ENCODE data around the gene CFAP251.
"Not testable (repeated sequence)": the region's sequence is repeated elsewhere in the genome, so short reads cannot be mapped to it uniquely, and the experiment has no call there.

The CFAP251 gene

DNA sequence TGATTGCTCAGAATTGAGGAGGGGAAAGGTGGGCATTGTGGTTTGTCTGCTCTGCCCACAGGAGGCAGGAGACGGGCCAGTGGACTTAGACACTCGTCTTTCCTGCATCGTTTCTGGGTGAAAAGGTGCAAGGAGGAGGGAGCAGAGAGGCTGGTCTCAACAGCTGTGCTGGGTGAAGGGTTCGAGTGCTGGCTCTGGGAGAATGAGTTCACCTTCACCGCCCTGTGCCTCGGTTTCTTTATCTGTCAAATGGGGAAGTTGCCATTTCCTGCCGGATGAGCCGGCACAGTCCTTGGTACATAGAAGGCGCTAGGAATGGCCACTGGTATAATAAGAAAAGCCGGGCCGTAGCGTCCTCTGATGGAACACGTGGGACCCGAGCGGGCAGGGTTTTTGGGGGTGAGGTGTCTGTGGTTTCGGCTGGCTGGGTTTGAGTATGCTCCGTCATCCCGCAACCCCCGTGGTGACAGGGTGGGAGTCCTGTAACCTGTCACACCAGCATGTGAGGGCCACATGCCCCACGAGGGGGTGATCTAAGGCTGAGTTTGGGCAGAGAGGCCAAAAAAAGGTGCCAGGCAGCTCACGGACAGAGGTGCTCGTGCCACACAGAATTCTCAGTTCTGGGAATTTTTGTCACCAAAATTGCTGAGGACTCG, 110.6 kb downstream of the CFAP251 start:
- peak; percentile 12 to 58 for ATAC-seq

- ATAC-seq = no peak
Observed at GRCh38 chr12:122029620-122030423, 111.4 kb downstream of the CFAP251 start.

GRCh38 chr12:122030424-122031035, 112.1 kb downstream of the CFAP251 start:
- no peak for ATAC-seq

- peak; percentile 51 to 62 for ATAC-seq
Observed at GRCh38 chr12:122031342-122032216, 113.2 kb downstream of the CFAP251 start.

- no peak for ATAC-seq
Observed at GRCh38 chr12:122032580-122032979, 114.2 kb downstream of the CFAP251 start.

GRCh38 chr12:122035292-122035691, 116.9 kb downstream of the CFAP251 start:
- ATAC-seq = no peak

GRCh38 chr12:122036153-122036552, 117.8 kb downstream of the CFAP251 start:
- no peak for ATAC-seq

DNA sequence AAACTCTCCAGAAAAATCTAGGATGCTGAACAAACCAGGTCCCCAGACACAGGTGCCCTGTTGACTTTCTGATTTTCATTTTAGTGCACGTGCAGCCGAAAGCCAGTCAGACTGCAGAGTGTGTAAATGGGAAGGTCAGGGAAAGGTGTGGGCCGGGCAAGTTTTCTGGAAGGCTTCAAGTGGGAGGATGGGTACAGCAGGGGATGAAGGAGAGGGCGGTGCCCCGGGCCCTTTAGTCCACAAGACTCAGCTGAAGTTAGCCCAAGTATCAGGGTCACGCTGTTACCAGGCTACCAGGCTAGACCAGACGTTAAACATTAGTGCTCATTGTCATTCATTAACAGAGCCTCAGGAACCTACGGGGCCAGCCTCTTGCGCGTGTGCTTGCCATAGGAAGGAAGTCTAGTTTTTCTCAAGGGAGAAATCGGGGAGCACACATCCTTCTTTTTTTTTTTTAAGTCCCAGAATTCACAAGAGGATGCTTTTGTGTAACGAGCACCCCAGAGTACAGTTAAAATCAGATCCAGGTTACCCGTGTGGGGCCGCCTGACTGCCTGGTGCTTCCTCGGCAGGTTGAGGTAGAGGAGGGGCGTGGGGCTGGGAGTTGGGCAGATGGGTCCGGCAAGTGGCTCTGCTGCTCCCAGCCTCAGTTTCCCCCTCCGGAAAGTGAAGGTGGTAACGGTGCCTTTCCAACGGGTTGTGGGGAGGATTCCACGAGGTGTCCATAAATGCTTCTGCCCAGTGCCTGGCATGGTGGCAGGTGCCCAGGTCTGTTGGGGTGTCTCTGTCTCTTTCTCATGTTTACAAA, 122.4 kb downstream of the CFAP251 start:
- no peak for ATAC-seq

GRCh38 chr12:122041458-122041857, 123.1 kb downstream of the CFAP251 start:
- ATAC-seq = not testable (repeated sequence)

DNA sequence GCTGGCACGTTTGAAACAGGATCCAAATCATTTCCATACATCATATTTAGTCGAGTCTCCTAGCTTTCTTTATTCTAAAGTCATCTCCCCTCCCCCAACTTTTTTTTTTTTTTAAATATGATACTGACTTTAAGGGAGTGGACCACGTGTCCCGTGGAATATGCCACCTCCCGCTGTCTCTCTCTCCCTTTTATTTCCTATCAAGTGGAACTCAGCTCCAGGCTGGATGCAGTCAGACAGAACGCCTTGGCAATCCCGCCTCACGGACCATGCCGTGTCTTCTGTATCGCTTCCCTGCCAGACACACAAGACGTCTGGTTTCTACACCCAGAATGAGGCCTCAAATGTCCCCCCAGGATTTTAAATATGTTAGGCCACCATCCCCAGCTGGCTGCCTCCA, 124.5 kb downstream of the CFAP251 start:
- ATAC-seq = no peak

DNA sequence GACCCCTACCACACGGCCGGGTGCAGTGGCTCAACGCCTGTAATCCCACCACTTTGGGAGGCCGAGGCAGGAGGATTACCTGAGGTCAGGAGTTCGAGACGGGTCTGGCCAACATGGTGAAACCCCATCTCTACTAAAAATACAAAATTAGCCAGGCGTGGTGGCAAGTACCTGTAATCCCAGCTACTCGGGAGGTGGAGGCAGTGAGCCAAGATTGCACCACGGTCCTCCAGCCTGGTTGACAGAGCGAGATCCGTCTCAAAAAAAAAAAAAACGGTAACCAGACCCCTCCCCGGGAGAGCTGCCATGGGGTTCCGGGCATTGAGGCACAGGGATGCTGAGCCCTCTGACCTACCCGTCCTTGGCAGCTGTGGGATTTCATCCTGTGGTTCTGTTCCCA, 125.1 kb downstream of the CFAP251 start:
- ATAC-seq = no peak

- no peak for ATAC-seq
Observed at GRCh38 chr12:122045262-122045661, 126.9 kb downstream of the CFAP251 start.

DNA sequence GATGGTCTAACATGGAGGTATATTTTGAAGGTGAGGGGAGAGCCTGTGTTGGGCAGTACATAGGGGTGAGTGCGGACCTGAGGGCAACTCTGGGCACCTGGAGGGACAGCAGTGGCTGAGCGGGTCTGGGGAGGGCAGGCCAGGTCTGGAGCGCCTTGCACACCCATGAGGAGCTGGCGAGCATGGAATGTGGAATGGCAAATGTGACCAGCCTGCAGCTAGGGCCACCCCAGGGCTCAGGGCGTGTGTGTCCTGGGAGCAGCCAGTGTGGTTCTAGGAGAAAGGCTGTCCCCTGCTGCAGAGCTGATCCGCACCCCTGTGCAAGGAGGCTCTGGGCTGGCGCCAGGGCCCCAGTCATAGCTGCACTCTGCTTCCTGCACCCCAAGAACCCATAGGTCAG, 127.8 kb downstream of the CFAP251 start:
- ATAC-seq = no peak

DNA sequence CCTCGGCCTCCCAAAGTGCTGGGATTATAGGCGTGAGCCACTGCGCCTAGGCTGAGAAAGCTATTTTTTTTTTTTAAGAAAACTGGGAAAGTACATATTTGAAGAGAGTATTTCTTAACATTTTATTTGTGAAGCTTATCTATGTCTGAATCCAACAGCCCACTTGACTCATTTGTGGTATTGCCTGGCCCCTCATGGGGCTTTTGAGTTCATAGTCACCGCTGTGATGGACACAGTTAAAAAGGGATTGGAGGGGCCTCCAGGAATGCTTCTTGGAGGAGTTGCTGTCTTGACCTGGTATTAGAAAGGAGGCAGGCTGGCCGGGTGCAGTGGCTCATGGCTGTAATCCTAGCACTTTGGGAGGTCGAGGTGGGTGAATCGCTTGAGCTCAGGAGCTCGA, 129.8 kb downstream of the CFAP251 start:
- ATAC-seq = no peak

DNA sequence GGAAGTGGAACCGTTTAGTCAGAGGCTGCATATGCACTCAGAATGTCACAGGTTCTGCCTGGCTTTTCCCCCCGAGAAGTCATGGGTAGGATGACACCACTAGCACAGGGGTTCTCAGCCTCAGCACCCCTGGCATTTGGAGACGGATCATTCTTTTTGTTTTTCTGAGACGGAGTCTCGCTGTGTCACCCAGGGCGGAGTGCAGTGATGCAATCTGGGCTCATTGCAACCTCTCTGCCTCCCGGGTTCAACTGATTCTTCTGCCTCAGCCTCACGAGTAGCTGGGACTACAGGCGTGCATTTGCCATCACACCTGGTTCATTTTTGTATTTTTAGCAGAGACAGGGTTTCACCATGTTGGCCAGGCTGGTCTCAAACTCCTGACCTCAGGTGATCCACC, 131.4 kb downstream of the CFAP251 start:
- ATAC-seq = no peak

DNA sequence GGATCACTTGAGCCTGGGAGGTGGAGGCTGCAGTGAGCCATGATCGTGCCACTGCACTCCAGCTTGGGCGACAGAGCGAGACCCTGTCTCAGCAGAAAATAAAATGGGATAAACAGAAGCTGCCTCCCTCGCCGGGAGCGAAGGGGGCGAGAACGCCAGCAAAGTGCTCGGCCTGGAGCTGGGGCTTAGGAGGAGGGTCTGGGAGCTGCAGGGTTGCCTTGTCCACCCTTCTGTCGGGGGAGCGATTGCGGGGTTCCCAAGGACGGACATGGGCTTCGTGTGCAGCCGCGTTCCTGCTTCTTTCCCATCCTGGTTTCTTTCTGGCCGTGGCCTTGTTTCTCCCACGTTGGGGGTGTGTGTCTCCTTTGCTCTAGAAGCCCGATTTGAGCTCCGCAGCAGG, 132.3 kb downstream of the CFAP251 start:
- ATAC-seq = no peak

GRCh38 chr12:122051231-122051876, 133.0 kb downstream of the CFAP251 start:
- no peak for ATAC-seq

DNA sequence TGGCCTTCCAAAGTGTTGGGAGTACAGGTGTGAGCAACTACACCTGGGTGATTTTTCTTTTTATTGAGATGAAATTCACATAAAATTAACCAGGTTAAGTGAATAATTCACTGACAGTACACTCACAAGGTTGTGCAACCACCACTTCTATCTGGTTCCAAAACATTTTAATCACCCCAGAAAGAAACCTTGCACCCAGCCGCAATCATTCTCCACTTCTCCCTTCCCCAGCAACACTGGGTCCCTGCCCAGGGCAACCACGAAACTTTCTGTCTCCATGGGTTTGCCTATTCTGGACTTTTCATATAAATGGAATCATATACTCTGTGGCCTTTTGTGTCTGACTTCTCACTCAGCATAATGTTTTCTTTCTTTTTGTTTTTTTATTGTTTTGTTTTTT, 133.9 kb downstream of the CFAP251 start:
- ATAC-seq = no peak

Measured in activated CD4-positive, CD25-positive, alpha-beta regulatory T cell treated with anti-CD3 and anti-CD28 coated beads, Interleukin-2, amount 50 U/mL, for 24 hours (primary cell).